GM12878 (cell line): ENCODE measurements around the gene TMEM63B. TPM values are rescaled to one million over a fixed set of nuclear protein-coding genes. Genes with fewer than 3 reads are reported as not detected.

Experiments used
- ATAC-seq: fragments of 200-7000 bp; cut with Tn5 transposase; 3 replicates; pipeline ENCODE4 v1.9.1; 2020; ENCODE audit warnings: mild to moderate bottlenecking, moderate library complexity
- BruUV-seq: library from RNA; stranded (reverse); fragments of 400-500 nt; replicated peaks from 2 replicates; lab custom pipeline; 2021; lab: Mats Ljungman, UMichigan
- CTCF ChIA-PET: fragments of 300-600 bp; sonication (Branson Sonifier 250); formaldehyde crosslinking; extraction: SDS; loops from one replicate; lab custom pipeline; 2021; ENCODE audit warnings: inconsistent platforms; lab: Yijun Ruan, JAX
- POLR2A ChIA-PET: fragments of 350-600 bp; formaldehyde crosslinking; extraction: SDS; loops from one replicate; lab custom pipeline; 2021; ENCODE audit warnings: inconsistent platforms; lab: Charles Lee
- RAD21 ChIA-PET: fragments of 300-600 bp; sonication (Branson Sonifier 250); formaldehyde crosslinking; loops from one replicate; lab custom pipeline; 2023; ENCODE audit warnings: antibody characterized with exemption; ENCODE audit not compliant: unreplicated experiment; lab: Charles Lee
- SMC1A ChIA-PET: fragments of 300-600 bp; sonication (Branson Sonifier 250); formaldehyde crosslinking; loops from one replicate; lab custom pipeline; 2023; ENCODE audit not compliant: unreplicated experiment, uncharacterized antibody; lab: Charles Lee
- DNase-seq: peaks from one replicate; pipeline ENCODE4 v3.0.0-alpha.2; 2011; ENCODE audit warnings: low read depth, low spot score
- FAIRE-seq: peaks from 3 replicates; lab custom pipeline; 2011; peaks lifted over from hg19 to GRCh38; lab: Jason Lieb, UNC
- H2AFZ ChIP-seq: 2 replicates; pipeline ENCODE4 v1.6.0; 2011; ENCODE audit warnings: low read depth, low read length, control low read depth; ENCODE audit not compliant: control insufficient read depth
- H3K27ac ChIP-seq: 2 replicates; pipeline ENCODE4 v1.5.1; 2011; ENCODE audit warnings: control low read depth; ENCODE audit not compliant: control insufficient read depth, insufficient read depth
- H3K27me3 ChIP-seq, 2 experiments: replicated peaks in 1 of 2; 2 replicates each; pipeline versions ENCODE4 v1.6.0 to v1.6.1; 2011; ENCODE audit warnings: low read length in 1 of 2; ENCODE audit not compliant: control insufficient read depth in 2 of 2, insufficient read depth in 2 of 2
- H3K36me3 ChIP-seq, 2 experiments: 2 replicates each; pipeline ENCODE4 v1.5.1; 2011; ENCODE audit warnings: low read length in 1 of 2; ENCODE audit not compliant: control insufficient read depth in 2 of 2, insufficient read depth in 2 of 2
- H3K4me1 ChIP-seq: 2 replicates; pipeline ENCODE4 v1.6.1; 2011; ENCODE audit warnings: mild to moderate bottlenecking, low read length, moderate library complexity, mixed read lengths; ENCODE audit not compliant: control insufficient read depth, insufficient read depth
- H3K4me2 ChIP-seq: 2 replicates; pipeline ENCODE4 v1.6.0; 2011; ENCODE audit warnings: control low read depth; ENCODE audit not compliant: control insufficient read depth, insufficient read depth
- H3K4me3 ChIP-seq: fragments of 200-600 bp; sonication (generic); 2 replicates; pipeline ENCODE4 v1.5.1; 2016
- H3K79me2 ChIP-seq: 2 replicates; pipeline ENCODE4 v1.6.0; 2011; ENCODE audit warnings: low read length; ENCODE audit not compliant: control insufficient read depth, insufficient read depth
- H3K9ac ChIP-seq: 2 replicates; pipeline ENCODE4 v1.8.0; 2011; ENCODE audit warnings: low read length, control low read depth, mixed read lengths; ENCODE audit not compliant: control insufficient read depth, insufficient read depth
- H3K9me3 ChIP-seq: replicated peaks from 3 replicates; pipeline ENCODE4 v1.5.1; 2011; ENCODE audit warnings: mild to moderate bottlenecking, low read length; ENCODE audit not compliant: control insufficient read depth, insufficient read depth
- H4K20me1 ChIP-seq: 2 replicates; pipeline ENCODE4 v1.6.0; 2011; ENCODE audit not compliant: control insufficient read depth, insufficient read depth
- ATF7 ChIP-seq: fragments of 450-650 bp; IDR thresholded peaks from 2 replicates; pipeline ENCODE4 v1.6.1; 2016; ENCODE audit warnings: low read depth, mild to moderate bottlenecking
- BACH1 ChIP-seq: fragments of 450-650 bp; IDR thresholded peaks from 2 replicates; pipeline ENCODE4 v1.6.1; 2017; ENCODE audit warnings: mild to moderate bottlenecking, borderline replicate concordance
- CBFB ChIP-seq: IDR thresholded peaks from 2 replicates; pipeline ENCODE4 v1.6.1; 2016; ENCODE audit warnings: antibody characterized with exemption, low read depth
- CREB1 ChIP-seq: IDR thresholded peaks from 2 replicates; pipeline ENCODE4 v1.6.1; 2012; ENCODE audit warnings: low read depth, mild to moderate bottlenecking, inconsistent platforms
- CREM ChIP-seq: IDR thresholded peaks from 2 replicates; pipeline ENCODE4 v1.6.1; 2014; ENCODE audit warnings: antibody characterized with exemption, low read depth
- IKZF2 ChIP-seq, 2 experiments: fragments of 450-650 bp; IDR thresholded peaks; 2 replicates each; pipeline ENCODE4 v1.6.1; 2017; ENCODE audit warnings: mild to moderate bottlenecking in 2 of 2, moderate library complexity in 2 of 2
- IRF4 ChIP-seq: IDR thresholded peaks from 2 replicates; pipeline ENCODE4 v1.6.1; 2011; ENCODE audit warnings: low read depth, low read length
- NR2C2 ChIP-seq: IDR thresholded peaks from 2 replicates; pipeline ENCODE4 v1.6.1; 2011; ENCODE audit warnings: borderline replicate concordance, low read depth; ENCODE audit not compliant: control insufficient read depth, insufficient read length
- POLR2A ChIP-seq: IDR thresholded peaks from 2 replicates; pipeline ENCODE4 v1.6.1; 2011; ENCODE audit warnings: low read depth, mild to moderate bottlenecking, low read length
- POLR2AphosphoS5 ChIP-seq: IDR thresholded peaks from 2 replicates; pipeline ENCODE4 v1.6.1; 2011; ENCODE audit warnings: mild to moderate bottlenecking, low read length, inconsistent platforms
- RCOR1 ChIP-seq: conservative IDR thresholded peaks from 2 replicates; pipeline ENCODE4 v1.6.1; 2012; ENCODE audit warnings: low read depth, low read length, improper control_type of control experiment
- SKIL ChIP-seq: fragments of 450-650 bp; IDR thresholded peaks from 2 replicates; pipeline ENCODE4 v1.6.1; 2017; ENCODE audit warnings: mild to moderate bottlenecking, low read depth, inconsistent platforms; ENCODE audit not compliant: poor library complexity, severe bottlenecking
- SPI1 ChIP-seq: IDR thresholded peaks from 2 replicates; pipeline ENCODE4 v1.6.1; 2011; ENCODE audit warnings: low read depth, mild to moderate bottlenecking, low read length, moderate library complexity, borderline replicate concordance; ENCODE audit not compliant: insufficient read depth
- SUZ12 ChIP-seq: fragments of 200-600 bp; sonication (generic); IDR thresholded peaks from one replicate; pipeline ENCODE4 v1.6.1; 2018; ENCODE audit warnings: antibody characterized with exemption, mild to moderate bottlenecking; ENCODE audit not compliant: unreplicated experiment
- TARDBP ChIP-seq: IDR thresholded peaks from 2 replicates; pipeline ENCODE4 v1.6.1; 2016; ENCODE audit warnings: borderline replicate concordance
- YY1 ChIP-seq: IDR thresholded peaks from 2 replicates; pipeline ENCODE4 v1.6.1; 2011; ENCODE audit warnings: low read depth, mild to moderate bottlenecking, low read length
- ZBTB11 ChIP-seq: fragments of 450-650 bp; formaldehyde crosslinking; IDR thresholded peaks from 2 replicates; pipeline ENCODE4 v1.5.0; 2022; ENCODE audit warnings: mild to moderate bottlenecking, missing genetic modification characterization
- ZNF274 ChIP-seq: IDR thresholded peaks from one replicate; pipeline ENCODE4 v1.8.0; 2011; ENCODE audit not compliant: insufficient read length, insufficient read depth
- WGBS: methylation state at CpG from one replicate; pipeline ENCODE4 v1.1.6; 2016; ENCODE audit warnings: low lambda C conversion rate; ENCODE audit not compliant: insufficient replicate concordance, insufficient coverage; ENCODE audit errors: missing lambda C conversion rate; 5-methylcytosine and 5-hydroxymethylcytosine counted together
- in situ Hi-C: fragments of 300-500 bp; cut with MboI; formaldehyde crosslinking; loops from 9 replicates; pipeline ENCODE4 v1.14.3; 2018; ENCODE audit warnings: mixed read lengths
- intact Hi-C: fragments of 100-400 bp; cut with micrococcal nuclease; formaldehyde crosslinking; loops from one replicate; pipeline ENCODE4 v1.14.2; 2022; ENCODE audit not compliant: unreplicated experiment
- polyA plus RNA-seq, 11 experiments: library from polyadenylated mRNA; depleted of rRNA in 4 of 11; unstranded in 6 of 11; stranded (reverse) in 5 of 11; fragments of >200 nt; fragmentation: Nextera tagmentation in 4 of 11; fragmentation: Illumina TruSeq in 1 of 11; extraction: Ambion mirVana in 4 of 11; extraction: Trizol in 1 of 11; gene quantifications; 1 replicate in 1 of 11; 2 replicates in 10 of 11; pipeline versions ENCODE4 v1.2.1 to v1.2.3, GENCODE V29; 2011 to 2016; ENCODE audit warnings: inconsistent platforms in 2 of 11, missing spikeins in 2 of 11, low read depth in 1 of 11
- total RNA-seq, 4 experiments: library from RNA; depleted of rRNA in 3 of 4; stranded (reverse); fragments of >200 nt in 3 of 4; fragmentation: Illumina TruSeq in 1 of 4; extraction: Trizol in 1 of 4; gene quantifications; 2 replicates each; pipeline versions ENCODE4 v1.2.1 to v1.2.3, GENCODE V29; 2013 to 2021
- TF ChIP-seq, protein P1 (sequence below): fragments of 450-650 bp; IDR thresholded peaks from 2 replicates; pipeline ENCODE4 v1.6.1; 2016; ENCODE audit warnings: mild to moderate bottlenecking

TMEM63B gene
- total and polyA plus RNA-seq, 10 of the 15 experiments (the other 5 are each of a cell fraction or from before 2014, with no cell fraction given) = 0.09 to 15.0 (median 7.1) TPM; not detected in 1

DNA sequence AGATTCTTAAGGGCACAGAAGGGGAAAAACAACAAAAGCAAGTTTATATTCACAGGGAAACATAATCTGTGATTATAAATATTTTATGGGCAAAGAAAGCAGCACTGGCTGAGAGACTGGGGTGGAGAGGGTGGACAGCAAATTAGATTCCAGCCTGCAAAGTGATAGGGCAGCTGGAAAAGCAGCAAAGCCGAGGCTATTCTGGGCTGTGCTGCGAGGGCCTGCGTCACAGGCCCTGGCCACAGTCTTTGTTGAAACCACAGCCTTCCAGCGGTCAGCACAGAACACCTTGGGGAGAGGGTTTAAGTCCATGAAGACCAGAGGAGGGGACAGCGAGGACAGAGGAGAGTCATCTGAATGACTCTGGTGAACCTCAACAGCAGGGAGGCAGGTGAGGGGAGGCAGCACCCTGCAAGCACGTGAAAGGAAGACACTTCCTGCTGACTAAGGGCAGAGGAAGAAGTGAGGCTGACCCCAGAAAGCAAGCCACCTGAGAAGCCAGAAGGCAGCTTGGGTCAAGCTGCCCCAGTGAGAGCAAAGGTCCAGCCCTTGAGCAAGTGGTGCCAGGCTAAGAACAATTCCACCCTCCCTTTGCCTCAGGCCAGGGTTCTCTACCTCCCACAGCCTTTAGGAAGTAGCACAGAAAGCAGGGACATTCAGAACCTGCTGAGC, 17.2 kb upstream of the TMEM63B start:
- ChIA-PET RAD21 (no interaction called here), CTCF (interaction anchor here (0.6 to 2.4 kb wide), 5 partner anchors 12 to 203 kb away, joined by 3 to 19 read pairs (median 4); partner anchors contain the start of gene AARS2), POLR2A (no interaction called here), SMC1A (interaction anchor here (1.9 kb wide), 1 partner anchor 12 kb away, joined by 5 read pairs; no protein-coding TSS in a partner anchor)
- no peaks in the 10 kb centered on the region for H3K4me1 ChIP-seq
- no peak overlapping the region for H3K27ac ChIP-seq
- no peak for TF ChIP-seq TARDBP
- TF ChIP-seq YY1 = no peak
- no peak for TF ChIP-seq POLR2A
- no peak for TF ChIP-seq IRF4
- TF ChIP-seq NR2C2 = no peak
- TF ChIP-seq ZBTB11 (CRISPR knock-in tag) = no peak
- no peak for TF ChIP-seq CREM
- no peak for TF ChIP-seq RCOR1
- TF ChIP-seq ZNF274 = no peak
- TF ChIP-seq SUZ12 = no peak
- TF ChIP-seq ATF7 = no peak
- TF ChIP-seq CBFB = no peak
- no peak for TF ChIP-seq BACH1
- TF ChIP-seq POLR2AphosphoS5 = no peak
- TF ChIP-seq CREB1 = no peak
- TF ChIP-seq SKIL = no peak
- TF ChIP-seq IKZF2 (IDR thresholded peaks at IDR 0.05) = no peak
- TF ChIP-seq, protein P1, sequence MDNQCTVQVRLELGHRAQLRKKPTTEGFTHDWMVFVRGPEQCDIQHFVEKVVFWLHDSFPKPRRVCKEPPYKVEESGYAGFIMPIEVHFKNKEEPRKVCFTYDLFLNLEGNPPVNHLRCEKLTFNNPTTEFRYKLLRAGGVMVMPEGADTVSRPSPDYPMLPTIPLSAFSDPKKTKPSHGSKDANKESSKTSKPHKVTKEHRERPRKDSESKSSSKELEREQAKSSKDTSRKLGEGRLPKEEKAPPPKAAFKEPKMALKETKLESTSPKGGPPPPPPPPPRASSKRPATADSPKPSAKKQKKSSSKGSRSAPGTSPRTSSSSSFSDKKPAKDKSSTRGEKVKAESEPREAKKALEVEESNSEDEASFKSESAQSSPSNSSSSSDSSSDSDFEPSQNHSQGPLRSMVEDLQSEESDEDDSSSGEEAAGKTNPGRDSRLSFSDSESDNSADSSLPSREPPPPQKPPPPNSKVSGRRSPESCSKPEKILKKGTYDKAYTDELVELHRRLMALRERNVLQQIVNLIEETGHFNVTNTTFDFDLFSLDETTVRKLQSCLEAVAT = no peak
- no peak for TF ChIP-seq SPI1
- no peak overlapping the region for H3K4me2 ChIP-seq
- H3K9me3 ChIP-seq = no peaks in the 10 kb centered on the region
- H4K20me1 ChIP-seq = no peaks in the 10 kb centered on the region
- FAIRE-seq (no peak), DNase-seq (no peak), ATAC-seq (no peak)
- H3K36me3 ChIP-seq = peaks cover 23 to 32% of the 10 kb centered on the region in 2 experiments
- in situ Hi-C loops = no loop called here
- WGBS = 77% methylated on average over 6 of the region's 6 CpGs
- no peak overlapping the region for H2AFZ ChIP-seq
- no peaks in the 10 kb centered on the region for H3K27me3 ChIP-seq
- no peak overlapping the region for H3K9ac ChIP-seq
- H3K4me3 ChIP-seq = no peak overlapping the region
- H3K79me2 ChIP-seq = no peaks in the 10 kb centered on the region
- no TSS peak for BruUV-seq
- intact Hi-C loops = no loop called here
